HG03097 (cell line): ENCODE results near the gene AKAP9.
"Not testable (repeated sequence)": the region's sequence is repeated elsewhere in the genome, so short reads cannot be mapped to it uniquely, and the experiment has no call there.

ENCODE experiments used
- ATAC-seq: cut with Tn5 transposase; IDR thresholded peaks from one replicate; pipeline ENCODE4 v1.9.1; 2021; ENCODE audit not compliant: unreplicated experiment, low FRiP score

The AKAP9 gene

DNA sequence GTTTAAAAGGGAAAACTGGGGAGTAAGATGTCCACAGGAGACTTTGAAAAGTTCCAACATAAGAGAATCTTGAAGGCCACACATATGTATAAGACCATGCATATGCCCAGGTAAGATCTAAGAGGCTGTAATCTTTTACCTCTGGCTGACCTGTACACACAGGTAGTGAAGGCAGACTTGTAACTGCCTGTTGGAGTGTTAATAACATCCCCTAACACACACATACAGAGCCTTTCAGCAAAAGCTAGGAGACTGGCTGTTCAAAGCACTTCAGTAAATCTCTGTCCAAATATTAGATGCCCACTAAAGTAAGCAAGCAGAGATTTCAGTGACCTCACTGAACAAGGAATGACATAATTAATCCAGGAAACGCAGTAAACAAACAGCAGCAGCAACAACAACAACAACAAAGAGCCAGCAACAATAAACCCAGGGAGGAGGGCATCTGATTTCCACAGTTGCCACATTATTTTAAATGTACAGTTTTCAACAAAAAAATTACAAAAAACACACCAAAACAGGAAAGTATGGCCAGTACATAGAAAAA is 178.6 kb downstream of the AKAP9 start:
- no peak for ATAC-seq

GRCh38 chr7:92121681-92122080 is 181.0 kb downstream of the AKAP9 start:
- no peak for ATAC-seq

DNA sequence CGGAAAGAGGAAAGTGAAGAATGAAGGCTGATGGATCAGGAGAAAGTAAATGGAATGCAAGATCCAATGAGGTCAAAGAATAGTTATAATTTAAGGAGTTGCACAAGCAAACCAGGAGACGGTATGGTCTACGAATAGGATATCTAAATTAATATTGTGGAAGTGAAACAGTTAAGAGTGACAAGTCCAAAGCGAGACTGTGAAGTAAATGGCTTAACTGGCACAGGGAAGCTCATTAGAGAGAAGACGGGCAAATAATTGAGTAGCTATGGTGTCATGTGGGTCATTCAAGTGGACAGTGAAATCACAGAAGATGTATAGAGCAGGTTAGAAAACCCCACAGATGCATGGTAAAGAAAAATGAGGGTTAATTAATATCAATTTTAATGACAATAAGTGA is 190.4 kb downstream of the AKAP9 start:
- ATAC-seq, result no peak

GRCh38 chr7:92131764-92132330 is 191.2 kb downstream of the AKAP9 start:
- no peak for ATAC-seq

GRCh38 chr7:92133133-92133736 is 192.6 kb downstream of the AKAP9 start:
- no peak for ATAC-seq

GRCh38 chr7:92133737-92134270 is 193.1 kb downstream of the AKAP9 start:
- ATAC-seq, result peak; percentile 21

DNA sequence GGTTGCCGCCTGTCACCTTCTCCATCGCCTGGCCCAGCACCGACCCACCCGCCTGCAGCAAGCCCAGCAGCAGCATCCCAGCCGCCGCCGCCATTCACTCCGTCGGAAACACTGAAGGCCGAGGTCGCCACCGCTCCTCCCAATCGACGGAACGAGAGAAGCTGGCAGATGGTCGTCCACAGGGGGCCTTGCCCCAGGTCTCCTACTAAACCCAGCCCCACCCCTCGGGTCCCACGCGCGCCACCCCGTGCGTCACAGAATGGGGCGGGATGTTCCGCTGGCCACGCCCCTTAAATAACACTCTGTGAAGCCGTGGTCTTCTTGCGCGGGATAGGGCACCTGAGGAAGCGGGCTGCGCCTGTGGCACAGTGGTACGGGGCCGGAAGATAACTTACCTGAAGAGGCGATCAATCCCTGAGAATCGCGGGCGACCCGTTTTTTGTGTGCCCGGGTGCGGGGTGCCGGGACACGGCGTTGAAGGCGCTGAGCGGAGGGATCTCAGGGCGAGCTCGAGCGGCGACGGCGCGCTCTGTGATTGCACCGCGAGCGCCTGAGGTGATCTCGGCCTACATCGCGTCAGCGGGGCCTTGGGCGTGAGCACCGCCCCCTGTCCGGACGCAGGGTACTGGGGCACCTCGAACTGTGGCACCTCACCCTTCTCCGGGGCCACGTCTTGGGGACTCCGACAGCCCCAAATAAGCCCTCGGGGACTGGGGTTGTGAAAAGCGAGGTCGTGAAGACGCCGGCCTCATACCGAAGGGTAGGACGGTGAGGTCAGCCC is 193.8 kb downstream of the AKAP9 start, which contains the start of gene CYP51A1:
CYP51A1 (minus strand) TSS at position 207 of the 781 bp plus-strand sequence; CDS start at position 94, 113 bp downstream.
- ATAC-seq, result peak; percentile 86

DNA sequence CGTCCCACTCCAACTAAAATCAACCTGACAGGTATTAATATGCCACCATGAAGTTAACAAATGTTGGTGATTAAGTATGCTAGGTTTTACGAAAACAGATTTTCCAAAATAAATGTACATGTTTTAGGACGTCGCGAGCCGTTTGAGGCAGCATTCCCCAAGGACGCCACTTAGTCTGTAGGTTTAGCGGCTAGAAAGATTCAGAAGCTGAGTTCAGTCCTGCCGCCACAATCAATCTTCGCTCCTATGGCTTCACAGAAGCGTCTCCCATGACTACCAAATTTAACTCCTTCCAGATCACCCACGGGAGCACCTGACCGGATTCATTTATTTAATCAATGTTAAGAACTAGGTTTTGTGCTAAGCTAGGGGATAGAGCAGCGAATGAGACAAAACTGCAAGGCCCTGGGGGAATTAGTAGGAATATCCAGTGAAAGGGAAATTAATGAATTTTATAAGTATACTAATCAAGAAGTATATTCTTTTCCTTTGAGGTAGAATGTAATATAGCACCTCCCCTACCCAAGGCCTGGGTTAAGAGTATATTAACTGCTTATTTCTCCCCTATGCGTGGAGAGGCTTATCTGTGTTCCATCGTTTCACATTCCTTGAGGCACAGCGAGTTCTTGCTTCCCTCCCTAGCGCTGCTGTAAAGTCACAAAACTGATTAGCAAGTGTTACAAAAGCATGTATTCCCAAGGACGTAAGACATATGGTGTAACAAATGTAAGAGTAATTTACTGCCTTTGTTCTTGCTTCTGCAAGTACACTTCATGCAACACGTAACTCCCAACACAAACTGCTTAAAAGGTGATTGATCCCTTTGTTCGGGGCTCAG is 194.6 kb downstream of the AKAP9 start:
- no peak for ATAC-seq

- no peak for ATAC-seq
Observed at GRCh38 chr7:92137557-92137956, 196.9 kb downstream of the AKAP9 start.

DNA sequence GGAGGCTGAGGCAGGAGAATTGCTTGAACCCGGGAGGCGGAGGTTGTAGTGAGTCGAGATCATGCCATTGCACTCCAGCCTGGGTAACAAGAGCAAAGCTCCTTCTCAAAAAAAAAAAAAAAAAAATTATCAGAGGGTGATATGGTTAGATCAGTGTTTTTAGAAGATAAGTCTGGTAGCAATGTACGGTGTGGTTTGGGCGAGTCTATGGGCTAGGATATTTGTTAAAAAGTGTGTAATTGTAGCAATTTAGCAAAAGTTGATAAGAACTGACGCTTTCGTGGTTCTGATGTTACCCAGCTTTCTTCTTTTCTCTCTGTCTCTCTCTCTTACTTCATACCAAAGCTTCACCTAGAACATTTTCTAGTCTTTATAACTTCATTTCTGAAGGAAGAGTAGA is 200.5 kb downstream of the AKAP9 start:
- no peak for ATAC-seq

DNA sequence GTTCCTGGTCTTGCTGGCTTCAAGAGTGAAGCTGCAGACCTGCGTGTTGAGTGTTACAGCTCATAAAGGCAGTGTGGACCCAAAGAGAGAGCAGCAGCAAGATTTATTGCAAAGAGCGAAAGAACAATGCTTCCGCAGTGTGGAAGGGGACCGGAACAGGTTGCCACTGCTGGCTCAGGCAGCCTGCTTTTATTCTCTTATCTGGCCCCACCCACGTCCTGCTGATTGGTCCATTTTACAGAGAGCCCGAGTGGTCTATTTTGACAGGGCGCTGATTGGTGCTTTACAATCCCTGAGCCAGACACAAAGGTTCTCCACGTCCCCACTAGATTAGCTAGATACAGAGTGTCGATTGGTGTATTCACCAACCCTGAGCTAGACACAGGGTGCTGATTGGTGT is 202.1 kb downstream of the AKAP9 start:
- ATAC-seq, result not testable (repeated sequence)

- not testable (repeated sequence) for ATAC-seq
Observed at GRCh38 chr7:92143192-92143880, 202.7 kb downstream of the AKAP9 start.

DNA sequence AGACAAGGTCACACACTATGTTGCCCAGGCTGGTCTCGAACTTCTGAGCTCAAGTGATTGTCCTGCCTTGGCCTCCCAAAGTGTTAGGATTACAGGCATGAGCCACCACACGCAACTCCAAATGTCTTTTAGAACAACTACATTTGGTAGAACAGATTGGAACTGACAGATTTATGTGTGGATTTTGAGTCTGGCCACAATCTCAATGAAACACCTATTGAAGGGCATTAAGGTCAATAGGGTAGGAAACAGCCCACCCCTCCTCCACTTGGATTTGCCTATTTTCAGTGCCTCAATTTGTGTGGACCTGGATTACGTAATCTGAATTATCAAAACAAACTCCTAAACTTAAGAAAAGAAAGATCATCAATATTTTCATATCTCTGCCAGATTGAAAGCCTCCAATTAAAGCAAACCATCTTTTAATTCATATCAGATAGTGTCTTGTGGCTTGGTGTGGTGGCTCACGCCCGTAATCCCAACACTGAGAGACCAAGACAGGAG is 209.1 kb downstream of the AKAP9 start:
- no peak for ATAC-seq

- ATAC-seq, result no peak
Observed at GRCh38 chr7:92150450-92151017, 209.9 kb downstream of the AKAP9 start.

DNA sequence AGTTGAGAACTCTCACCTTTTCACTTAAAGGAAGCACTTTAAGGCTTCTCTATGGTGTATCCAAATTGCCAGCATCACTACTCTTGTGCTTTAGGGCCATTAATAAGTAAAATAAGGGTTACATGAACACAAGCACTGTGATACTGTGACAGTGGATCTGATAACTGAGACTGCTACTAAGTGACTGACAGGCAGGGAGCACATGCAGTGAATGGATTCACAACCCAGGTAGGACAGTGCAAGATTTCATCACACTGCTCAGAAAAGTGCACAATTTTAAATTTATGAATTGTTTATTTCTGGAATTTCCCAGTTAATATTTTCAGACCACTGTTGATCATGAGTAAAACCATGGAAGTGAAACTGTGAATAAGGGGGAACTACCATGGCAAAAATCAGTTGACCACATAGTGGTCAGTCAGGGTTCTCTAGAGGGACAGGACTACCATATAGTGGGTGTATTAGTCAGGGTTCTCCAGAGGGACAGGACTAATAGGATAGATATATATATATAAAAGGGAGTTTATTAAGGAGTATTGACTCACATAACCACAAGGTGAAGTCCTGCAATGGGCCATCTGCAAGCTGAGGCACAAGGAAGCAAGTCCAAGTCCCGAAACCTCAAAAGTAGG is 214.6 kb downstream of the AKAP9 start:
- ATAC-seq, result no peak

DNA sequence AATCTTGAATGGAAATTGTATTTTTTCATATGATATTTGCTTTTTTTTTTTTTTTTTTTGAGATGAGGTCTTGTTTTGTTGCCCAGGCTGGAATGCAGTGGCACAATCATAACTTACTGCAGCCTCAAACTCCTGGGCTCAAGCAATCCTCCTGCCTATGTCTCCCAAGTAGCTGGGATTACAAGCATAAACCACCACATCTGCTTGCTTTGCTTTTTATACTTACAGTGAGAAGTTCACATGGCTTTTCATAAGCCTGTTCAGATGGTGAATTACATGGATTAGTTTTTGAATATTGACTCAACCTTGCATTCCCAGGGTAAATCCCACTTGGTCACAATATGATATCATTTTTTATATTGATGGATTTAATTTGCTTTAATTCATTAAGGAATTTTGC is 216.3 kb downstream of the AKAP9 start:
- ATAC-seq, result no peak

GRCh38 chr7:92158660-92159575 is 218.3 kb downstream of the AKAP9 start:
- ATAC-seq, result peak; percentile 89
